ENCODE results near the gene ZNF695.

Gene ZNF695

GRCh38 chr1:246954126-246954525, 53.7 kb downstream of the ZNF695 start:
- H3K27me3 ChIP-seq (ENCODE audit: control insufficient read depth, insufficient read depth, low read length) = no peaks in the 10 kb centered on the region
- no peak overlapping the region for H3K4me3 ChIP-seq (ENCODE audit: low read depth, low read length)
- peaks cover 10% of the 10 kb centered on the region; the same call in 1 of the 2 replicates for H3K4me1 ChIP-seq (ENCODE audit: control insufficient read depth, insufficient read depth, low read length)
- no peaks in the 10 kb centered on the region for H3K9me3 ChIP-seq (ENCODE audit: control insufficient read depth, insufficient read depth, low read depth, low read length)
- no peak overlapping the region for H3K9ac ChIP-seq (ENCODE audit: low read length)
- no peak overlapping the region for H3K27ac ChIP-seq (ENCODE audit: low read depth, low read length)
- peaks cover 29% of the 10 kb centered on the region for H3K36me3 ChIP-seq (ENCODE audit: control insufficient read depth, insufficient read depth, low read length)

- Histone ChIP-seq H3K27me3 (ENCODE audit: control insufficient read depth, insufficient read depth, low read length) (no peaks in the 10 kb centered on the region), H3K4me3 (ENCODE audit: low read depth, low read length) (no peak overlapping the region), H3K36me3 (ENCODE audit: control insufficient read depth, insufficient read depth, low read length) (peaks cover 13% of the 10 kb centered on the region), H3K9ac (ENCODE audit: low read length) (no peak overlapping the region), H3K27ac (ENCODE audit: low read depth, low read length) (no peak overlapping the region), H3K9me3 (ENCODE audit: control insufficient read depth, insufficient read depth, low read depth, low read length) (no peaks in the 10 kb centered on the region), H3K4me1 (ENCODE audit: control insufficient read depth, insufficient read depth, low read length) (peaks cover 15% of the 10 kb centered on the region; the same call in 1 of the 2 replicates)
Measured at GRCh38 chr1:246951413-246951812, 56.4 kb downstream of the ZNF695 start.

GRCh38 chr1:246949956-246950355, 57.9 kb downstream of the ZNF695 start:
- H3K27ac ChIP-seq (ENCODE audit: low read depth, low read length) = no peak overlapping the region

GRCh38 chr1:246947255-246947654, 60.6 kb downstream of the ZNF695 start:
- Histone ChIP-seq H3K9me3 (ENCODE audit: control insufficient read depth, insufficient read depth, low read depth, low read length) (no peaks in the 10 kb centered on the region), H3K27ac (ENCODE audit: low read depth, low read length) (no peak overlapping the region), H3K27me3 (ENCODE audit: control insufficient read depth, insufficient read depth, low read length) (no peaks in the 10 kb centered on the region), H3K9ac (ENCODE audit: low read length) (no peak overlapping the region), H3K4me1 (ENCODE audit: control insufficient read depth, insufficient read depth, low read length) (peaks cover 15% of the 10 kb centered on the region; the same call in 1 of the 2 replicates), H3K36me3 (ENCODE audit: control insufficient read depth, insufficient read depth, low read length) (peaks cover 16% of the 10 kb centered on the region), H3K4me3 (ENCODE audit: low read depth, low read length) (no peak overlapping the region)

More at GRCh38 chr1:246949956-246950355, 57.9 kb downstream of the ZNF695 start:
- H3K9me3 ChIP-seq (ENCODE audit: control insufficient read depth, insufficient read depth, low read depth, low read length) = no peaks in the 10 kb centered on the region
- no peaks in the 10 kb centered on the region for H3K27me3 ChIP-seq (ENCODE audit: control insufficient read depth, insufficient read depth, low read length)
- no peak overlapping the region for H3K4me3 ChIP-seq (ENCODE audit: low read depth, low read length)
- H3K36me3 ChIP-seq (ENCODE audit: control insufficient read depth, insufficient read depth, low read length) = peaks cover 13% of the 10 kb centered on the region
- peaks cover 15% of the 10 kb centered on the region; the same call in 1 of the 2 replicates for H3K4me1 ChIP-seq (ENCODE audit: control insufficient read depth, insufficient read depth, low read length)
- no peak overlapping the region for H3K9ac ChIP-seq (ENCODE audit: low read length)

GRCh38 chr1:246946366-246946765, 61.5 kb downstream of the ZNF695 start:
- Histone ChIP-seq H3K27ac (ENCODE audit: low read depth, low read length) (no peak overlapping the region), H3K4me3 (ENCODE audit: low read depth, low read length) (no peak overlapping the region), H3K27me3 (ENCODE audit: control insufficient read depth, insufficient read depth, low read length) (no peaks in the 10 kb centered on the region), H3K4me1 (ENCODE audit: control insufficient read depth, insufficient read depth, low read length) (peaks cover 15% of the 10 kb centered on the region; the same call in 1 of the 2 replicates), H3K9ac (ENCODE audit: low read length) (no peak overlapping the region), H3K36me3 (ENCODE audit: control insufficient read depth, insufficient read depth, low read length) (peaks cover 13% of the 10 kb centered on the region), H3K9me3 (ENCODE audit: control insufficient read depth, insufficient read depth, low read depth, low read length) (no peaks in the 10 kb centered on the region)
